HG03025 (cell line): ENCODE results near the gene IMMP2L.
"Not testable (repeated sequence)": the region's sequence is repeated elsewhere in the genome, so short reads cannot be mapped to it uniquely, and the experiment has no call there.

ENCODE experiments used
- ATAC-seq: cut with Tn5 transposase; IDR thresholded peaks from one replicate; pipeline ENCODE4 v1.9.1; 2021; ENCODE audit warnings: mild to moderate bottlenecking, moderate library complexity; ENCODE audit not compliant: unreplicated experiment, low FRiP score

Gene IMMP2L

GRCh38 chr7:111561904-111562732 lies at the start of gene IMMP2L:
TSS of gene IMMP2L (minus strand) at chr7:111562492.
- peak; percentile 84 for ATAC-seq

- ATAC-seq = not testable (repeated sequence)
These were observed 47.4 kb upstream of the IMMP2L start for GRCh38 chr7:111609483-111610254.

- no peak for ATAC-seq
These were observed 45.3 kb upstream of the IMMP2L start for GRCh38 chr7:111607621-111608020.

GRCh38 chr7:111605246-111605645 lies 43.0 kb upstream of the IMMP2L start:
- ATAC-seq = no peak

GRCh38 chr7:111600091-111600490 lies 37.8 kb upstream of the IMMP2L start:
- ATAC-seq = no peak

GRCh38 chr7:111595780-111596179 lies 33.5 kb upstream of the IMMP2L start:
- no peak for ATAC-seq

- no peak for ATAC-seq
These were observed 32.3 kb upstream of the IMMP2L start for GRCh38 chr7:111594602-111595001.

GRCh38 chr7:111593343-111593742 lies 31.1 kb upstream of the IMMP2L start:
- no peak for ATAC-seq

GRCh38 chr7:111588065-111588433 lies 25.8 kb upstream of the IMMP2L start:
- ATAC-seq = no peak

- no peak for ATAC-seq
These were observed 25.2 kb upstream of the IMMP2L start for GRCh38 chr7:111587410-111588064.

- ATAC-seq = no peak
These were observed 24.6 kb upstream of the IMMP2L start for GRCh38 chr7:111586711-111587409.

GRCh38 chr7:111581784-111582488 lies 19.6 kb upstream of the IMMP2L start:
- not testable (repeated sequence) for ATAC-seq

GRCh38 chr7:111581207-111581606 lies 18.9 kb upstream of the IMMP2L start:
- not testable (repeated sequence) for ATAC-seq

GRCh38 chr7:111578754-111579153 lies 16.5 kb upstream of the IMMP2L start:
- no peak for ATAC-seq

- ATAC-seq = no peak
These were observed 9.4 kb upstream of the IMMP2L start for GRCh38 chr7:111571720-111572119.

- peak; percentile 87 for ATAC-seq
These were observed 6.7 kb upstream of the IMMP2L start for GRCh38 chr7:111568870-111569462.

- no peak for ATAC-seq
These were observed 6.1 kb upstream of the IMMP2L start for GRCh38 chr7:111568419-111568818.

GRCh38 chr7:111564078-111564477 lies 1.8 kb upstream of the IMMP2L start:
- no peak for ATAC-seq

GRCh38 chr7:111561654-111561903 lies 713 bp downstream of the IMMP2L start:
- no peak for ATAC-seq
